HG03520 (cell line): Measurements from ENCODE around the gene UBAP1.
"Not testable (repeated sequence)": the region's sequence is repeated elsewhere in the genome, so short reads cannot be mapped to it uniquely, and the experiment has no call there.

Source experiments
- ATAC-seq: cut with Tn5 transposase; IDR thresholded peaks from one replicate; pipeline ENCODE4 v1.9.1; 2021; ENCODE audit warnings: mild to moderate bottlenecking, moderate library complexity; ENCODE audit not compliant: unreplicated experiment

The UBAP1 gene

DNA sequence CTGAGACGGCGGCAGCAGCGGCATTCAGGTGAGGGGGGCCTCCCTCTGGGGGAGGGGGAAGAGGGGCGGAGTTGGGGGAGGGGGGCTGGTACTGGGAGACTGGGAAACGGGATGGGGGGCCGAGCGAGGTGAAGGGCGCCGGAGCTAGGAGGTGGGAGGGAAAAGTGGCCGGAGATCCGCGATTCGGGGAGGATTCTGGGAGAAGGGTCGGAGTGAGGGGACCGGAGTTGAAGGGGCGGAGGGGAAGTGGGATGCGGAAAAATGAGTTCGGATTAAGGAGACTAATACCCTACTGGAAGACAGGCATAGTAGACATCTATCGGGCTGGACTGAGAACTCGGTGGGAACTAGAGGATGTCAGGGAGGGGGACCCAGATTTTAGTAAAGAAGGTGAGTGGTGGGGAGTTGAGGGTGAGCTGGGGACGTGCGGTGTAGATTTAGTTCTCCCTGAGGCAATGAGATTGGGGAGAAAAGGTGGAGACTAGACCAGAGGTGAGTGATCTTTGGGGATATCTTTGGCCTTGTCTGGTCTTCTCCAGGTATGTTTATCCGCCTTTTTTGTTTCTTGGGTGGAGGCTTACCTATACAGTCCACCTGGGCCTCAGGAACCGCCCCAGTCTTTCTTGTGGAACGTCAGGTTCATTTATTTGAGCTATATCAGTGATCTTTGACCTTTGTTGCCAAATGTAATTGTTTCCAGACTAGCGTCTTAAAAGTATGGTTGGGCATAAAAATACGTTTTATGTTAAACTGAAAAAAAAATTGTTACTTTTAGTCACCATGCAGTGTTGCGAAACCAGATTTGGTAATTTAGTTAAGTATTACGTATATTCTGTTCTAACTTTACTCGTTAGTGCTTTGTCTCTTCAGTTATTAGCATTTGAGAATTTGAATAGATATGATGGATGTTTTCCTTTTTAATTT, 632 bp downstream of the UBAP1 start:
- no peak for ATAC-seq

DNA sequence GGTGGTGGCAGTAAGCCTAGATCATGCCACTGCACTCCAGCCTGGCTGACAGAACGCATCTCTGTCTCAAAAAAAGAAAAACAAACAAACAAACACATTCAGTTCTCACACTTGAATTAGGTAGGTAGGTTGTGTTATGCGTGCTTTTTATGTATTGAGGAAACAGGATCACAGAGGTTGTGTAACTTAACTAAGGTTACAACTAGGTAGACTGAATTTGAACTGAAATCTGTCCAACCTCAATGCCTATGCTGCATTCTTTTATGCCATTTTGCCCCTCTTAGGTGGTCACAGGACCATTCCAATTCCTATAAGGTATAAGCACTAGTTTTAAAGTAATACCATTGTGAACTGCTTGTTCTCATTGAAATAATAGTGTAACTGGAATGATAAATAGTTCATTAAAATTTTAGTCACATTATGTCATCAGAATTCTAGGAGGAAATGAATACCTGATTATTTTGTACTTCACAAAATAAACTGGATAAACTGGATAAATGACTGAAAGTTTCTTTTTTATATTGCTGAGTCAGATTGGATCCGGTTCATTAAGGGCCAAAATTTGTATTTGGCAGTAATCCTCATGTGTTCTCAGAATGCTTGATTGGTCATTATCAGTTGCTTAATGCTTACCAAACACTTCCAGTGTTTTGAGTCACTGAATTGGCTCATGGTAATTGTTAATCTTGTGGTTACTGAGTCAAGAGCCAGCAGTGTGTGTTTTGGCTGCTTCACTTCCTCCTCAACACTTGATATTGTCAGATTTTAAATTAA, 7.1 kb downstream of the UBAP1 start:
- ATAC-seq, result no peak

GRCh38 chr9:34187891-34188240, 9.0 kb downstream of the UBAP1 start:
- no peak for ATAC-seq

- ATAC-seq, result no peak
These were observed 12.4 kb downstream of the UBAP1 start for GRCh38 chr9:34190996-34191892.

GRCh38 chr9:34195143-34195542, 16.3 kb downstream of the UBAP1 start:
- ATAC-seq, result no peak

DNA sequence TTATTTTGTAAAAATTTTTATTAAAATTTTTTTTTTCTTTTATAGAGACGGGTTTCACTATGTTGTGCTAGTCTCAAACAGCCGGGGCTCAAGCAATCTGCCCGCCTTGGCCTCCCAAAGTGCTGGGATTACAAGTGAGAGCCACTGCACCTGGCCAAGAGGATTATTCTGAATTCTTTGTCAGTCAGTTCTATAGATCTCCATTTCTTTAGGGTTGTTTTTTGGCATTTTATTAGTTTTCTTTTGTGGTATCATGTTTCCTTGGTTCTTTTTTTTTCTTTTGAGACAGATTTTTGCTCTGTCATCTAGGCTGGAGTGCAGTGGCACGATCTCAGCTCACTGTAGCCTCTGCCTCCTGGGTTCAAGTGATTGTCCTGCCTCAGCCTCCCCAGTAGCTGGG, 18.4 kb downstream of the UBAP1 start:
- not testable (repeated sequence) for ATAC-seq

GRCh38 chr9:34197756-34198711, 19.2 kb downstream of the UBAP1 start:
- no peak for ATAC-seq

DNA sequence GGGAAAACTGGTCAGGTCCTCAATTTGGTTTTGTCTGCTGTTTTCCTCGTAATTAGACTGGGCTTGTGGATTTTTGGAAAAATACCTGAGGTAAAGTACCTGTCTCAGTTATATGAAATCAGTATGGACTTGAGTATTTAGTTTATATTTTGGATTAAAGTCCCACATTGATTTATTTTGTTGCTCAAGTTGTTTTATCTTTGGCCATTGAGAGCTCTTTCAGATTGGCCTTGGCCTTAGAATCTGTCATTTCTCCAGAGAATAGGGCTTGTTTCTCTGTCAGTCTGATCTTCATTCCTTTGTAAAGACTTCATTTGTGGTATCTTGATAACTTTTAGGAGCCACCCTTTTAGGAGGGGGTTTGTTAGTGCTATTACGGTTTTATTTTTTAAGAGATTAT, 21.2 kb downstream of the UBAP1 start:
- no peak for ATAC-seq

GRCh38 chr9:34203275-34203991, 24.6 kb downstream of the UBAP1 start:
- ATAC-seq, result no peak

DNA sequence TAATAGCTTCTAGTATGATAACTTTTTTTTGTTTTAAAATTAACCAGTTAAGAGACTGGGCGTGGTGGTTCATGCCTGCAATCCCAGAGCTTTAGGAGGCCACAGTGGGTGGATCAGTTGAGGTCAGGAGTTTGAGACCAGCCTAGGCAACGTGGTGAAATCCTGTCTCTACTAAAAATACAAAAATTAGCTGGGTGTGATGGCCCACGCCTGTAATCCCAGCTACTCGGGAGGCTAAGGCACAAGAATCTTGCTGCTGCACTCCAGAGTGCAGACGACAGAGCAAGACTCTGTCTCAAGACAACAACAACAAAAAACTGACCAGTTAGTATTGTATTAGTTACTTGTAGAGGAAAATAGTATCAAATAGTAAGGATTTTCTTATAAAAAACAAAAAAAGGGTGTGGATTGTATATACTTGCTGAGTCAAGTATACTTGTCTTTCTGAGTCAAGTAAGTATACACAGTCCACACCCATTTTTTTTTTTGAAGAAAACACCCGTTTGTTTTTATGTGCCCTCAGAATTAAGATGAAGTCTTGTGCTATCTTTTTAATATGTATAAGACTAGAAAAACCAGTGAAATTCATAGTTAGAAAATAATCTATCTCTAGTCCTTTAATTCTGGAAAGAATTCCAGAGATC, 25.3 kb downstream of the UBAP1 start:
- no peak for ATAC-seq

GRCh38 chr9:34205102-34205501, 26.3 kb downstream of the UBAP1 start:
- ATAC-seq, result no peak

DNA sequence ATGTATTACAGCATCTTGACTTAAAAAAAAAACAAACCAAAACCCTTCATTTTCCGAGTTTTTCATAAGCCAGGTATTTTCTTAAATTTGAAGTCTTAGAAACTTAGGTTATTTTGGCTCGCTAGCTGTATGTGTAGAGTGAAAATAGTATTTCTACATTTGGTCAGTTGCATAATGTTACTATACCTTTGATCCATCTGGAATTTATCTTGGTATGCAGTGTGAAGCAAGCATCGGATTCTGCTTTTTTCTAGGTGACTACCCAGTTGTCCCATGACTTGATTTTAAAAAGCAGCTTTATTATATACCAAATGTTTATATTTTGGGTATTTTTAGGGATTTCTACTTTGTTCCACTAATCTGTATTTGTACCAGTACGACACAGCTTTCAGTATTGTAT, 27.7 kb downstream of the UBAP1 start:
- ATAC-seq, result no peak

DNA sequence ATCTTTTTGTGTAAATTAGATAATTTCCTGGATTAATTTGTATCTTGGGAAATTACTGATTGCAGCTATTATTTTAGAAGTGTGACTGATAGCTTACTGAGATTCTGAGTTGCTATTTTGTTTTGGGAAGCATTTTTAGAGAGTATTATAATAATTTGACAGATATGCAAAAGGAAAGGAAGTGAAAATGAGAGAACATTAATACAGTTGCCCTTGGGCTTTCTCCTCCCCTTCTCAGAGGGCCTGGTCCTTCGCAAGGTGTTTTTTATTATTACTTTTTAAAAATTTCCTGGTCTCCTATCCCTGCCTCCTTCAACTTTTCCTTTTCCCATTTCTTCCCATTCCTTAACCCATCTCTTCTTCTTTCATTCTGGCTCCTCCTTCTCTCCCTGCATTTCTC, 32.6 kb downstream of the UBAP1 start:
- no peak for ATAC-seq

GRCh38 chr9:34214354-34215000, 35.6 kb downstream of the UBAP1 start:
- not testable (repeated sequence) for ATAC-seq

DNA sequence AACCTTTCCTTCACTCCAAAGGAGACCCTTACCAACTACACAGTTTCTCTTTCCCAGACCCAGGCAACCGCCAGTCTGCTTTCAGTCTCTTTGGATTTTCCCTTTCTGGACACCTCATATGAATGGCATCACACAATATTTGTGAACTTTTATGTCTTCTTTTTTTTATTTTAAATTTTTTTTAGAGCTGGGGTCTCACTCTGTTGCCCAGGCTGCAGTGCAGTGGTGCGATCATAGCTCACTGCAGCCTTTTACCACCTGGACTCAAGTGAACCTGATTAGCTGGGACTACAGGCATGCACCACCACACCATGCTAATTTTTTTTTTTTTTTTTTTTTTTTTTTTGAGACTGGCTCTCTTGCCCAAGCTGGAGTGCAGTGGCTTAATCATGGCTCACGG, 37.5 kb downstream of the UBAP1 start:
- ATAC-seq, result no peak

GRCh38 chr9:34217015-34217414, 38.2 kb downstream of the UBAP1 start:
- not testable (repeated sequence) for ATAC-seq

GRCh38 chr9:34218446-34218845, 39.6 kb downstream of the UBAP1 start:
- no peak for ATAC-seq

- no peak for ATAC-seq
These were observed 40.6 kb downstream of the UBAP1 start for GRCh38 chr9:34219421-34219820.
